Measurements from ENCODE around the gene PCDHGB6.
"Not testable (repeated sequence)": the region's sequence is repeated elsewhere in the genome, so short reads cannot be mapped to it uniquely, and the experiment has no call there.

The PCDHGB6 gene

GRCh38 chr5:141419074-141419880, 11.5 kb downstream of the PCDHGB6 start:
- DNase-seq, result no peak

GRCh38 chr5:141420855-141421488, 13.2 kb downstream of the PCDHGB6 start, which contains the start of gene PCDHGA11:
Gene PCDHGA11, plus strand, starts transcription at chr5:141421051. Its CDS starts 177 bp downstream, at chr5:141421228.
- DNase-seq, result no peak

- DNase-seq, result no peak
These were observed 13.7 kb downstream of the PCDHGB6 start for GRCh38 chr5:141421489-141421855.

- no peak for DNase-seq
These were observed 15.0 kb downstream of the PCDHGB6 start for GRCh38 chr5:141422742-141423291.

GRCh38 chr5:141427783-141428426, 20.1 kb downstream of the PCDHGB6 start:
- no peak for DNase-seq

GRCh38 chr5:141430332-141431113, 22.7 kb downstream of the PCDHGB6 start, which contains the start of gene PCDHGA12:
Gene PCDHGA12, plus strand, starts transcription at chr5:141430507. Its CDS starts 253 bp downstream, at chr5:141430760.
- DNase-seq, result no peak

- DNase-seq, result no peak
These were observed 23.5 kb downstream of the PCDHGB6 start for GRCh38 chr5:141431286-141431685.

GRCh38 chr5:141432308-141432707, 24.5 kb downstream of the PCDHGB6 start:
- DNase-seq, result not testable (repeated sequence)

GRCh38 chr5:141432726-141433125, 24.9 kb downstream of the PCDHGB6 start:
- not testable (repeated sequence) for DNase-seq

GRCh38 chr5:141434006-141434405, 26.2 kb downstream of the PCDHGB6 start:
- no peak for DNase-seq

- no peak for DNase-seq
These were observed 29.4 kb downstream of the PCDHGB6 start for GRCh38 chr5:141437221-141437620.

GRCh38 chr5:141439411-141440141, 31.8 kb downstream of the PCDHGB6 start:
- no peak for DNase-seq

GRCh38 chr5:141440341-141440740, 32.5 kb downstream of the PCDHGB6 start:
- no peak for DNase-seq

- DNase-seq, result no peak
These were observed 33.9 kb downstream of the PCDHGB6 start for GRCh38 chr5:141441571-141442170.

All from NCI-H1417 (cell line).